ENCODE results near the gene SHISA9.

DNA sequence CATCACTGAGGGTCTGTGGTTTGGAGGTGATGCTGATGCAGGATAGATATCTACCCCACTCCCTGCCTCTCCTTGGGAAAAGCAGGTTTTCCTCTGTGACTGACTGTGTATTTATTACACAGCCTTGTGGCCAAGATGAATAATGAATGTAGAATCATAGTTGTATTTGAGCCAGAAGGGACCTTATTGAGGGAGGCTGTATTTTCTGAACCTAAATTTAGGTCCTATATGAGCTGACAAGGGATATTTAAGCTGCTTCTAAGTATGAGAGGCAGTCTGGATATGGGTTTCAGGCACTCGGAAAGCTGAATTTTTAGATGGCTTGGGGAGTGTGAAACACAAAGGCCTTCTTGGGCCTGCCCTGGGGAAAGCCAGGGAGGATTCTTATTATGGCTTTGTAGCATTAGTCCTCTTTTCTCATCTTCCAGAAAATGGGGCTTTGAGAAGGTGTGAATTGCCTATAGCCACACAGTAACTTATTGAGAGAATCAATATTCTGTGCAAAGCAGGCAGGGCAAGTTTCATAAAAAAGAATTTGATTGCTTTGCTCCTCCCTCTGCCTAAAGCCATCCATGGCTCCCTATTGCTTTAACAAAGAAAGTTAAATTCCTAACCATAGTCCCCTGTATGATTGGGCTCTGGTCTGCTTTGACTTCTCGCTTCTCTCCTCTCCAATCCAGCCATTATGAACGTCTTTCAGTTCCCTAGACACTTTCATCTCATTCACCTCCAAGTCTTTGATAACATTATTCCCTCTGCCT, 144.8 kb downstream of the SHISA9 start:
- TF ChIP-seq, protein P1, sequence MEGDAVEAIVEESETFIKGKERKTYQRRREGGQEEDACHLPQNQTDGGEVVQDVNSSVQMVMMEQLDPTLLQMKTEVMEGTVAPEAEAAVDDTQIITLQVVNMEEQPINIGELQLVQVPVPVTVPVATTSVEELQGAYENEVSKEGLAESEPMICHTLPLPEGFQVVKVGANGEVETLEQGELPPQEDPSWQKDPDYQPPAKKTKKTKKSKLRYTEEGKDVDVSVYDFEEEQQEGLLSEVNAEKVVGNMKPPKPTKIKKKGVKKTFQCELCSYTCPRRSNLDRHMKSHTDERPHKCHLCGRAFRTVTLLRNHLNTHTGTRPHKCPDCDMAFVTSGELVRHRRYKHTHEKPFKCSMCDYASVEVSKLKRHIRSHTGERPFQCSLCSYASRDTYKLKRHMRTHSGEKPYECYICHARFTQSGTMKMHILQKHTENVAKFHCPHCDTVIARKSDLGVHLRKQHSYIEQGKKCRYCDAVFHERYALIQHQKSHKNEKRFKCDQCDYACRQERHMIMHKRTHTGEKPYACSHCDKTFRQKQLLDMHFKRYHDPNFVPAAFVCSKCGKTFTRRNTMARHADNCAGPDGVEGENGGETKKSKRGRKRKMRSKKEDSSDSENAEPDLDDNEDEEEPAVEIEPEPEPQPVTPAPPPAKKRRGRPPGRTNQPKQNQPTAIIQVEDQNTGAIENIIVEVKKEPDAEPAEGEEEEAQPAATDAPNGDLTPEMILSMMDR (IDR thresholded peaks at IDR 0.05): no peak
- no peak for TF ChIP-seq POLR2A (IDR thresholded peaks at IDR 0.05)
